ENCODE measurements around the gene TXNRD2.

Gene TXNRD2

GRCh38 chr22:19941365-19942082 lies at the start of gene TXNRD2, which contains the start of gene COMT:
Gene TXNRD2 (minus strand): TSS chr22:19941818. CDS start chr22:19941803, 15 bp downstream.
Gene COMT (plus strand): TSS chr22:19941772. CDS start chr22:19962527, 20,755 bp downstream.
- DNase-seq, result peak; percentile 88

DNA sequence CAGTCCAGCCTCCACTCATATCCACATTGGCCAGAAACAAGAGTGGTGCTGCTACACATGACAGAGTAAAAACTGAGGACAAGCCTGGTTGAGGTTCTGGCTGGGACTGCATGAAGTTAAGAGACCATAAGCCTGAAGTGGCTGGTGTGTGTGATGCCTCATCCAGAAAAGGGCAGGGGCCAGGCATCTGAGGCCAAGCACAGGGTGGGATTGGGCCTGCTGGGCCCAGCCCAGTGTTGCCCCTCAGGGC lies 49.7 kb upstream of the TXNRD2 start:
- DNase-seq, result no peak

- DNase-seq, result no peak
Measured at GRCh38 chr22:19990609-19991394, 49.2 kb upstream of the TXNRD2 start.

GRCh38 chr22:19990188-19990587 lies 48.6 kb upstream of the TXNRD2 start:
- DNase-seq, result no peak

DNA sequence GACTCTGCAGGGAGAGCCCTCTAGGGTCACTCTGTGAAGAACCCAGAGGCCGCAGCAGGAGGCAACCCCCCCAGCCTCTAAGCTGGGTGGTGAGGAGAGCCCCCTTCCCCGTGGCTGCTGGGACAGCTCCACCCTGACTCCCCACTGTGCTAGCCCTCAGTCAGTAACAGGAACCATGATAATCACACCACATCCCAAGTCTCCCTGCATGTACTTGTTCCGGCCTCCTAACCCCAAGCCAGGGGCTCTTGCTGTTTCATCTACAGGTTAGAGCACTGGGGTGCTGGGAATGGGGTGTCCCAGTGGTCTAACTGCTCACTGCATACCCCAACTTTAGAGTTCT lies 48.1 kb upstream of the TXNRD2 start:
- DNase-seq, result no peak

- no peak for DNase-seq
Measured at GRCh38 chr22:19988965-19989724, 47.5 kb upstream of the TXNRD2 start.

DNA sequence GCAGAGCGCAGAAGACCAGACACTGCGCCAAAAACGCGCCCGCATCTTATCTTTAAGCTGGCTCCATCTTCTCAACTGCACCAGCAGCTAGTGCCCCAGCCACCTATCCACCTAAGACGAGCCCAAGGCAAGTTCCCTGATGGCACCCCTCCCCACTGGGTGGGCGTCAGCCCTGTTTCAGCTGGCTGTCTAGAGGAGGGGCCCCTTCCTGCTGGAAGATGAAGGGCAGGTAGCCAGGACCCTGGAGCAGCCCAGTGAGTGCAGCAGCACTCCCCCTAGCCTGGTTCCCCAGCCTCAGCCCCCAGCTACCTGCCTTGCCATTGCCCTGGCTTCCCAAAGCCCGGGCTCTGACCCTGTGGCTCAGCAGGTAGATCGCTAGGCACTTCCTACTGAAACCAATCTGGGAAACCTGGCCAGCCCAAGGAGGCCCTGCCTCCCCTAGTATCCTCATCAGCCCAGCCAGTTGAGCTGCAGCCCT lies 46.8 kb upstream of the TXNRD2 start:
- DNase-seq, result no peak

DNA sequence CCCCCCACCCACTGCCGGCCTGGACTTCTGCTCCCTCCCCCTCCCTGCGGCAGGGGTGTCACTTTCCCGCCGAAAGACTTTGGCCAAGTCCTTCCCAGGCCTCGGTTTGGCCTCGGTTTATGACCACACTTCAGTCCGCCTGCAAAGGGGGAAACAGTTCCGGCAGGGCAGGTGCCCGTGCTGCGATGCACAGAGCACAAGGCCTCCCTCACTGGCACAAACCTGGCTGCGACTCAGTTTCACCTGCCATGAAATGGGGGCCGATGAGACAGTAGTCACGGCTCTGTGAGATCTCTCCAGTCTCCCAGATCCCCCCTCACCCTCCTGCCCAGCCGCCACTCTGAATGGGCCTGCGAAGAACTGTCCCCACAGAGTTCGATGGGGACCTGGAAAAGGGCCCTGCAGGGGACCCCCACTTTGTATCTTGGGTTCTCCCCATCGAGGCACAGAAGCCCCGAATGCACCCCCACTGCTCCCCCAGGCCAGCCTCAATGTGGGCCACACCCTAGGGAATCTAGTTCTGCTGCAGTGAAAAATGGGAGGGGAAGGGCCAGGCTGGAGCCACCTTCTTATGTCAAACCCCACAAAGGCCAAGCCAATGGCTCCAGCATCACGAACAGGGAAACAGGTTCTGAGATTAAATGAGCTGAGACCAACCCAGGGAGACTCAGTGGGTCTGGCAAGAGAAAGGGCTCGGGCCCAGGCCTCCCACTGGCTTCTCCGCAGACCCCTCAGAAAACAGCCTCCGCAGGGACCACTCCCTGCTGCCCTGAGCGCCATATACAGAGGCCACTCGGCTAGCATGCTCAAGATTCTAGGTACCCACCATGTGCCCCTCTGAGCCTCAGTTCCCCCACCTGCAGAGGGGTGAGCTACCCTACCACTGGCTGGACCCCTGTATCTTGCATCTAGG lies 46.0 kb upstream of the TXNRD2 start:
- no peak for DNase-seq

- DNase-seq, result peak; percentile 85
Measured at GRCh38 chr22:19986410-19987341, 45.1 kb upstream of the TXNRD2 start.

GRCh38 chr22:19986011-19986409 lies 44.4 kb upstream of the TXNRD2 start:
- DNase-seq, result no peak

DNA sequence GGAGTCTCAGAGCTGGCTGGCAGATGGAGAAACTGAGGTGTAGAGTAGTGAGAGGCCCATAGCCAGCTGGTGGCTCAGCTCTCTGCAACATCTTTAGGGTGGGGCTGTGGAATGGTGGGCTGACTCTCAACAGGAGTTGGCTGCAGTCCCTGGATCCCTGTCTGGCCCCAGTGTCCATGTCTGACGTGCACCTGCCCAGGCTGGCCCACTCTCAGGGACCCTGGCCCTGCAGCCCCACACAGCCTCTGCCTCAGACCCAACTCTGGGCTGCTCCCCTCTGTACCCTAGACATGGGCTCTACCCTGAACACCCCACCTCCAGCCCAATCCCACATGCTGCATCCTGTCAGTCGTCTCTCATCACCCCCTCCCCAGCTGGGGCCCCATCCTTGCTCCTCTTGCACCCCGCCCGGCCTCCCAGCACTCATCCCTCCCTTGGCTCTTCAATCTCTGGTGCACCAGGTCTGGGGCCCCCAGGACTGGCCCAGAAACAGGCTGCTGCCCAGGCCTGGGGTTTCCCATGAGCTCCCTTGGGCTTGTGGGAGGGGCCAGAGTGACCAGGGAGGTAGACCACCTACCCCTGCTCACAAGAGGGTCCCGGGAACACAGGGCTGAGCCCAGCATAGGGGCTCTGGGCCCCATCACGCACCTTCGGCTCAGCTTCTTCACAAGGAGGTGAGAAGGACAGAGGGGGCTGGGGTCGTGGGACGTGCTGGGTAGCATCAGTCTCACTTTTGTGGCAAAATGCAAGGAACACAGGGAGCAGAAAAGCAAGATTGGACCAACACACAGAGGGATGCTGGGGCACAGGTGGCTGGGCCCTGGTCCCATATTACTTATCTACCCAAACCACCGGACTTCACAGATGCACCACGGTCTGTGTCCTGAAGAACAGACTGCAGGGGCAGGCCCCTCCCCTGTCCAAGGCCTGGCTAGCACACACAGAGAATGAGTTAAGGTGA lies 43.5 kb upstream of the TXNRD2 start:
- no peak for DNase-seq

DNA sequence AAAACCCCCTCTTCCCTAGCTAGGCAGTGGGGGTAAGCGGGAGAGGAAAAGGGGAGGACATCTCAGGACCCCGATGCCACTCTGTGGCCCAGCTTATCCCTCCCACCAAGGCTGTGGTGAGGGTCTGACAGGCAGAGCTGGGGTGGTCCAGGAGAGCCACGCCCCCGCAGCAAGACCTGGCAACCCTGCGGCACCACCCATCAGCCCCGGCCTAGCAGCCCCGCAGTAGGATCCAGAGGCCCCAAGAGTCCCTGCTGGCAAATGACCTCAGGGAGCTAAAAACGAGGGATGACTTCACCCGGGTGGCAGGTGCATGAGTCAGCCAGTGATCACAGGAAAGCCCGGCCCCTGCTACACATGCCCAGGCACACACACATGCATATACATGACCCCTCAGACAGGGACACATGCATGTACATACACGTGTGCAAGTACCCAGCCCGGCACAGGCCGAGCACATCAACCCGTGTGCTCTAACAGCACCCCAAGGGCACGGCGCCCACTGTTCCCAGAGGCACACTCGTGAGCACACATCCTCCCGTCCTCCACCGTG lies 42.7 kb upstream of the TXNRD2 start:
- DNase-seq, result peak; percentile 66

- peak; percentile 25 for DNase-seq
Measured at GRCh38 chr22:19983741-19984140, 42.1 kb upstream of the TXNRD2 start.

DNA sequence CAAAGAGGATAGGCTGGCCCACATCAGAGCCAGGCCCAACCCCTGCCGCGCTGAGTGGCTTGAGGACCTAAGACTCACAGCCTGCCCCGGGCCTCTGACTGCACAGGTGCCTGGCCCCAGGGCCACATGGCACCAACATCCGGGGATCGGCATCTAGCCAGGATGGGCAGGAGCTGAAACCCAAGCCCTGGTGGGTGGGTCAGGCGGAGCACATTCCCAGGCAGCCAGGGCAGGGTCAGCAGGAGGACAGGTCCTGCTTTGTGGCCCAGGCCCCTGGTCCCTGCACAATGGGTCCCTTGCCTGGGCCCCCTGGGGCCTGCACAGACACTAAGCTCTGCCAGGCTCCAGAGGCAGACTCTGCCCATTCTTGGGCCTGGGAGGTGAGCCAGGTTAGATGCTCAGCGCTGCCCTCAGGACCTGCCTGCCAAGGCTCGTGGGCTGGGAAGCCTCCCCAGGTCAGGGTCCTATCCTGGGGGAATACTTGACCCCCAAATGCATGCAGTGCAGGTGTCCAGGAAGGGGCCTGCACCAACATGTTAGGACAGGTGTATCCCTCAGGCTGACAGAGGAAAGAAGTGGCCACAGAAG lies 41.5 kb upstream of the TXNRD2 start:
- DNase-seq, result no peak

DNA sequence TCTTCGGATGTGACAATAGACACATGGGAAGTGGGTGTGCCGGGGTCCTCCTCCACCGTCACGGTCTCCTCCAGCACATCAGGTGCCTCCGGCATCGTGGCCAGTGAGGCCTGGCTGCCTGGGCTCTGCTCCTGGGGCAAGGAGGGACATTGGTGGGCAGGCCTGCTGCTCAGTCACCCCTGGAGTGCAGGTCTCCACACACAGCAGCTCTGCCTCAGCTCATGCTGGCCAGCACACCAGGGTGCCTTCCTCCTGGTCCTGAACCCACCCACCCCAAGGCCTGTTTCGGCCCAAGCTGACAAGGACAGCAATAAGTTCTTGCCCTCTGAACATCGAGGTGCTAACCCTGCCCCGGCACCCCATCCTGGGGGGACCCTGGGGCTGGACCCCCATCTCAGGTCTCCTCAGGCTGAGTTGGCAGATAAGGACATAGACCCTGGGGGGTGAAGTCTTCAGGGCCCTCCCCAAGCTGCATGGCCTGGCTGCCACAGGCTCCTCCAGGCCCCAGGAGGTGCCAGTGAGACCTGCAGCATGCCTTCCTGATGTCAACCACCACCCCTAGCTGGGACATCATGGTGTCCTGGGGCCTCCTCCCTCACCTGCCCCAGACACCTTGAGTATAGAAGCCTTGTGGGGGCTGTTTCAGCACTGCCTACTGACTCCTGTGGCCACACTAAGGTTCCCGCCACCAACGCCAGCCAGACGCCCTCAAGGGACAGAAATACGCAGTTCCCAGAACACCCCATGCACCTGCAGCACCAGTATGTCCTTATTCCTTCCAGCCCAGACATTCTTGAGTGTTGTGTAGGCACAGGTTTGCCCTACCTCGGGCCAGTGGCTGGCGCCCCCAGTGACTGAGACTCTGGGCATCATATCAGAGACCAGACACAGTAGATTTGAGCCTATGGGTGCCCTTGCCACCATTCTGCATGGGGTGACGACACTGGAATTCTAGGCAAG lies 40.6 kb upstream of the TXNRD2 start:
- DNase-seq, result no peak

- DNase-seq, result no peak
Measured at GRCh38 chr22:19981171-19981960, 39.7 kb upstream of the TXNRD2 start.

DNA sequence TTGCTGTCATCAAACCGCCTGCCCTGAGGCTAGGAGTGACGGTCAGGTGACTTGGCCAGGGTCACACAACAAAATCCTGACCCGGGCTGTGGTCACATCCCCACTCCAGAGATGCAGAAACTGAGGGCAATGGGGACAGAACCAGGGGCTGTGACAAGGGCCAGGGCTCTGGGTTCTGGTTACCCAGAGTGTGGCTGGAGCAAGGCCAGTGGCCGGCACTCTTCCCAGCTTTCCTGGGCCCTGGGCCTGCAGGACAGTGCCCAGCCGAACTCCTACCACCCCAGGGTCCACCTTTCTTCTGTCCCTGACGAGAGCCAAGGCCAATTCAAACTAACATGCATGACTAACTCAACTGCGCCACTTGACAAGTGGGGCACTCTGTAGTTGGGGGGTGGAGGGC lies 39.1 kb upstream of the TXNRD2 start:
- DNase-seq, result no peak

All from NCI-H69 (cell line).